ENCODE results near the gene MFAP2.

DNA sequence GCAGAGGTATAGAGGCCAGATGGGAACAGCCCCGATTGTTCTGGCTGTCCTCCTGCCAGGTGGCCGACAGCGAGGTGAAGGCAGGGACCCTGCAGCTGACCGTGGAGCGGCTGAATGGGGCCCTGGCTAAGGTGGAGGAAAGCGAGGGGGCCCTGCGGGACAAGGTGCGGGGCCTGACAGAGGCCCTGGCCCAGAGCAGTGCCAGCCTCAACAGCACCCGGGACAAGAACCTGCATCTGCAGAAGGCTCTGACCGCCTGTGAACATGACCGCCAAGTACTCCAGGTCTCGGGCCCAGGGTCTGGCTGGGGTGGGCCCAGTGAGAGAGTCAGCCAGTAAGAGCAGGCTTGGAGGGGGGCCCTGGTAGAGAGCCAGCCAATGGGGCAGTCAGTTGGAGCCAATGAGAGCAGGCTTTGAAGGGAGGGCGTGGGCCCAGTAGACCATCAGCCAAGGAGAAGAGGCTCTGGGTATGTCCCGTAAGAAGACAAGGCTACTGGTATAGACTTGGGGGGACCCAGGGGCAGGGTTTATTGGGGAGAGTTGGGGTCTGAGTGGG is 11.3 kb downstream of the MFAP2 start:
- TF ChIP-seq, protein P1, sequence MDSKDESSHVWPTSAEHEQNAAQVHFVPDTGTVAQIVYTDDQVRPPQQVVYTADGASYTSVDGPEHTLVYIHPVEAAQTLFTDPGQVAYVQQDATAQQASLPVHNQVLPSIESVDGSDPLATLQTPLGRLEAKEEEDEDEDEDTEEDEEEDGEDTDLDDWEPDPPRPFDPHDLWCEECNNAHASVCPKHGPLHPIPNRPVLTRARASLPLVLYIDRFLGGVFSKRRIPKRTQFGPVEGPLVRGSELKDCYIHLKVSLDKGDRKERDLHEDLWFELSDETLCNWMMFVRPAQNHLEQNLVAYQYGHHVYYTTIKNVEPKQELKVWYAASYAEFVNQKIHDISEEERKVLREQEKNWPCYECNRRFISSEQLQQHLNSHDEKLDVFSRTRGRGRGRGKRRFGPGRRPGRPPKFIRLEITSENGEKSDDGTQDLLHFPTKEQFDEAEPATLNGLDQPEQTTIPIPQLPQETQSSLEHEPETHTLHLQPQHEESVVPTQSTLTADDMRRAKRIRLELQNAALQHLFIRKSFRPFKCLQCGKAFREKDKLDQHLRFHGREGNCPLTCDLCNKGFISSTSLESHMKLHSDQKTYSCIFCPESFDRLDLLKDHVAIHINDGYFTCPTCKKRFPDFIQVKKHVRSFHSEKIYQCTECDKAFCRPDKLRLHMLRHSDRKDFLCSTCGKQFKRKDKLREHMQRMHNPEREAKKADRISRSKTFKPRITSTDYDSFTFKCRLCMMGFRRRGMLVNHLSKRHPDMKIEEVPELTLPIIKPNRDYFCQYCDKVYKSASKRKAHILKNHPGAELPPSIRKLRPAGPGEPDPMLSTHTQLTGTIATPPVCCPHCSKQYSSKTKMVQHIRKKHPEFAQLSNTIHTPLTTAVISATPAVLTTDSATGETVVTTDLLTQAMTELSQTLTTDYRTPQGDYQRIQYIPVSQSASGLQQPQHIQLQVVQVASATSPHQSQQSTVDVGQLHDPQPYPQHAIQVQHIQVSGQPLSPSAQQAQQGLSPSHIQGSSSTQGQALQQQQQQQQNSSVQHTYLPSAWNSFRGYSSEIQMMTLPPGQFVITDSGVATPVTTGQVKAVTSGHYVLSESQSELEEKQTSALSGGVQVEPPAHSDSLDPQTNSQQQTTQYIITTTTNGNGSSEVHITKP (tag by site-specific recombination; IDR thresholded peaks at IDR 0.05), result no peak
- TF ChIP-seq KLF8 (tag by site-specific recombination; IDR thresholded peaks at IDR 0.05) (no peak), TRIM28 (IDR thresholded peaks at IDR 0.05; ENCODE audit: borderline replicate concordance, low read length) (no peak)

Measured in HEK293 (cell line).